Progenitor cell of endocrine pancreas (in vitro differentiated cells): Measurements from ENCODE around the gene ZNF280C. TPM values are rescaled to one million over a fixed set of nuclear protein-coding genes. Genes with fewer than 3 reads are reported as not detected.

Experiments
- DNase-seq: peaks from one replicate; pipeline ENCODE4 v3.0.0; 2021; ENCODE audit warnings: low spot score; ENCODE audit not compliant: unreplicated experiment
- H3K27ac Mint-ChIP-seq: 2 replicates; pipeline ENCODE4 v1.8.0; 2021; ENCODE audit warnings: mild to moderate bottlenecking, moderate library complexity, mixed read lengths
- H3K27me3 Mint-ChIP-seq: 2 replicates; pipeline ENCODE4 v1.8.0; 2021; ENCODE audit warnings: mixed read lengths
- H3K36me3 Mint-ChIP-seq: 2 replicates; pipeline ENCODE4 v1.8.0; 2022; ENCODE audit warnings: mixed read lengths; ENCODE audit not compliant: insufficient read depth
- H3K4me1 Mint-ChIP-seq: 2 replicates; pipeline ENCODE4 v1.8.0; 2021; ENCODE audit warnings: low read depth, mixed read lengths
- H3K4me3 Mint-ChIP-seq: 2 replicates; pipeline ENCODE4 v1.8.0; 2021; ENCODE audit warnings: low read depth, mild to moderate bottlenecking, moderate library complexity, mixed read lengths
- H3K9me3 Mint-ChIP-seq: 2 replicates; pipeline ENCODE4 v1.8.0; 2021; ENCODE audit warnings: low read depth, mixed read lengths
- CTCF ChIP-seq: fragments of 200-600 bp; sonication (generic); IDR thresholded peaks from one replicate; pipeline ENCODE4 v1.5.0; 2021; ENCODE audit warnings: antibody characterized with exemption, mild to moderate bottlenecking; ENCODE audit not compliant: unreplicated experiment
- total RNA-seq: library from RNA; stranded (reverse); gene quantifications from 2 replicates; pipeline ENCODE4 v1.2.1, GENCODE V29; 2021

ZNF280C gene
- total RNA-seq, 1 donor from 2014 or later, result 16.2 TPM

GRCh38 chrX:130300010-130300282, 31.2 kb upstream of the ZNF280C start:
- Mint-ChIP-seq H3K4me3 (no peak overlapping the region), H3K36me3 (no peaks in the 10 kb centered on the region), H3K27me3 (no peaks in the 10 kb centered on the region), H3K9me3 (peaks cover 13% of the 10 kb centered on the region), H3K4me1 (no peaks in the 10 kb centered on the region), H3K27ac (no peak overlapping the region)
- no peak for DNase-seq
- no peak for TF ChIP-seq CTCF

GRCh38 chrX:130299279-130300009, 30.7 kb upstream of the ZNF280C start:
- no peak for DNase-seq
- Mint-ChIP-seq H3K36me3 (no peaks in the 10 kb centered on the region), H3K9me3 (peaks cover 11% of the 10 kb centered on the region), H3K27me3 (no peaks in the 10 kb centered on the region), H3K4me1 (no peaks in the 10 kb centered on the region), H3K27ac (no peak overlapping the region), H3K4me3 (no peak overlapping the region)
- TF ChIP-seq CTCF, result no peak

GRCh38 chrX:130296743-130297142, 28.0 kb upstream of the ZNF280C start:
- Mint-ChIP-seq H3K4me3 (no peak overlapping the region), H3K9me3 (peaks cover 10% of the 10 kb centered on the region), H3K4me1 (no peaks in the 10 kb centered on the region), H3K27ac (no peak overlapping the region), H3K27me3 (no peaks in the 10 kb centered on the region), H3K36me3 (no peaks in the 10 kb centered on the region)
- TF ChIP-seq CTCF, result no peak
- no peak for DNase-seq

GRCh38 chrX:130296297-130296678, 27.6 kb upstream of the ZNF280C start:
- Mint-ChIP-seq H3K9me3 (peaks cover 9% of the 10 kb centered on the region), H3K27ac (no peak overlapping the region), H3K4me1 (no peaks in the 10 kb centered on the region), H3K4me3 (no peak overlapping the region), H3K36me3 (no peaks in the 10 kb centered on the region), H3K27me3 (no peaks in the 10 kb centered on the region)
- DNase-seq, result no peak
- no peak for TF ChIP-seq CTCF

- no peak for DNase-seq
- no peak overlapping the region for H3K4me3 Mint-ChIP-seq
- no peaks in the 10 kb centered on the region for H3K36me3 Mint-ChIP-seq
- no peaks in the 10 kb centered on the region for H3K4me1 Mint-ChIP-seq
- TF ChIP-seq CTCF, result no peak
- H3K27me3 Mint-ChIP-seq, result no peaks in the 10 kb centered on the region
- peaks cover 12% of the 10 kb centered on the region for H3K9me3 Mint-ChIP-seq
- no peak overlapping the region for H3K27ac Mint-ChIP-seq
Measured at GRCh38 chrX:130295519-130296296, 27.0 kb upstream of the ZNF280C start.
